Sigmoid colon (tissue), 4 donors: ENCODE data around the gene CD300H.

ENCODE experiments used
- CTCF ChIP-seq, 4 experiments: fragments of 450-650 bp in 3 of 4; fragments of 200-600 bp in 1 of 4; IDR thresholded peaks; one replicate each; pipeline ENCODE4 v1.5.1; 2016 to 2019; ENCODE audit warnings: antibody characterized with exemption in 4 of 4, mild to moderate bottlenecking in 3 of 4, moderate library complexity in 2 of 4
- EP300 ChIP-seq, 4 donors: sonication (generic); formaldehyde crosslinking; IDR thresholded peaks; one replicate each; pipeline ENCODE4 v1.6.1; 2017; ENCODE audit warnings: antibody characterized with exemption in 4 of 4
- POLR2A ChIP-seq, 2 donors: fragments of 450-650 bp; IDR thresholded peaks; one replicate each; pipeline ENCODE4 v1.6.1; 2016; ENCODE audit warnings: antibody characterized with exemption in 2 of 2, mild to moderate bottlenecking in 2 of 2, moderate library complexity in 2 of 2
- POLR2AphosphoS5 ChIP-seq, 4 donors: sonication (generic); formaldehyde crosslinking; IDR thresholded peaks; one replicate each; pipeline ENCODE4 v1.6.1; 2017; ENCODE audit warnings: antibody characterized with exemption in 4 of 4

- no peak for TF ChIP-seq CTCF (IDR thresholded peaks at IDR 0.05)
- TF ChIP-seq POLR2A (IDR thresholded peaks at IDR 0.05), result no peak
- TF ChIP-seq POLR2AphosphoS5 (IDR thresholded peaks at IDR 0.05), result no peak
- TF ChIP-seq EP300 (IDR thresholded peaks at IDR 0.05), result no peak
Measured at GRCh38 chr17:74513987-74514631, 53.2 kb downstream of the CD300H start.
